ENCODE results near the gene LHPP.

Gene LHPP

GRCh38 chr10:124650263-124650662 lies 188.6 kb downstream of the LHPP start:
- TF ChIP-seq CTCF (conservative IDR thresholded peaks at IDR 0.05; ENCODE audit: low read depth, low read length): no peak
- H3K4me3 ChIP-seq (ENCODE audit: low read depth, low read length): no peak overlapping the region
- no peak for DNase-seq (ENCODE audit: low read depth)

- no peak overlapping the region for H3K4me3 ChIP-seq (ENCODE audit: low read depth, low read length)
- TF ChIP-seq CTCF (conservative IDR thresholded peaks at IDR 0.05; ENCODE audit: low read depth, low read length): no peak
- no peak for DNase-seq (ENCODE audit: low read depth)
These were observed 189.3 kb downstream of the LHPP start for GRCh38 chr10:124650820-124651401.

DNA sequence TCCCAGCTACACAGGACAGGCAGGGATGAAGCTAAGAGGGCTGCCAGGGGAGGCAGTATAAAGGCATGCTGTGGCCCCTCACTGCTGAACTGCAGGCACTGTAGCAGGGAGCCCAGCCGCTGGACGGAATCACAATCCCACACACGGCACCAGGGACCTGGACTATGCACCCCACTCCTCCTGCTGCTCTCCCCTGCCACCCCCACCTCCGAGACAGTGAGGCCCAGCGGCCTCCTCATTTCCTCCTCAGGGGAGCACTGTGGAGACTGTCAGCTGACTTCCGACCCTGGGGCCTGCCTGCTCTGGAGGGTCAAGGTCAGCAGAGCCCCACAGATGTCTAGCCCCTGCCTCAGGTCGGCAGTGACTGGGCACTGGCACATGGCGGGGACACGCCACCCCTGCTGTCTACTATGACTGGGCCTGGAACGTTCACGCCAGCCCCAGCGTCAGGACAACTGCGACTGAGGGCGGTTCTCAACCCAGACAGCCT lies 189.8 kb downstream of the LHPP start:
- no peak for DNase-seq (ENCODE audit: low read depth)
- no peak for TF ChIP-seq CTCF (conservative IDR thresholded peaks at IDR 0.05; ENCODE audit: low read depth, low read length)
- H3K4me3 ChIP-seq (ENCODE audit: low read depth, low read length): no peak overlapping the region

GRCh38 chr10:124652200-124652599 lies 190.6 kb downstream of the LHPP start:
- no peak overlapping the region for H3K4me3 ChIP-seq (ENCODE audit: low read depth, low read length)
- no peak for TF ChIP-seq CTCF (conservative IDR thresholded peaks at IDR 0.05; ENCODE audit: low read depth, low read length)
- no peak for DNase-seq (ENCODE audit: low read depth)

DNA sequence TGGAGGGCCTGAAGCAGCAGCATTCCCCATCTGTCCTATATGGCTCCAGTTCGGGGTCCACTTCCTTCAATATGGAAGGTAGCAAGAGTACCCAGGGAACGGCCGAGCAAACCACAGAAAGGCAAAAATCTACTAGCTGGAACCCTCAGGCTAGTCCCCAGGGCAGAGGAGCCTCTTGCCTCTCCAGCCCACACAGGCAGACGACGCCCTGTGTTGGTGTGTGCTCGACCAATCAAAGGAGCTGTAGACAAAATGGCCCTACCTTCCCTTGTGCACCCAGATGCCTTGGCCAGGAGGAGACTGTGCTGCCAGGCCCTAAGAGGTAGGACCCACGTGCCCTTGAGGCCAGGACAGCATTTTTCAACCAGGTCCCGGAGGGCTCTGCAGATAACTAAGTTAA lies 191.1 kb downstream of the LHPP start:
- TF ChIP-seq CTCF (conservative IDR thresholded peaks at IDR 0.05; ENCODE audit: low read depth, low read length): no peak

DNA sequence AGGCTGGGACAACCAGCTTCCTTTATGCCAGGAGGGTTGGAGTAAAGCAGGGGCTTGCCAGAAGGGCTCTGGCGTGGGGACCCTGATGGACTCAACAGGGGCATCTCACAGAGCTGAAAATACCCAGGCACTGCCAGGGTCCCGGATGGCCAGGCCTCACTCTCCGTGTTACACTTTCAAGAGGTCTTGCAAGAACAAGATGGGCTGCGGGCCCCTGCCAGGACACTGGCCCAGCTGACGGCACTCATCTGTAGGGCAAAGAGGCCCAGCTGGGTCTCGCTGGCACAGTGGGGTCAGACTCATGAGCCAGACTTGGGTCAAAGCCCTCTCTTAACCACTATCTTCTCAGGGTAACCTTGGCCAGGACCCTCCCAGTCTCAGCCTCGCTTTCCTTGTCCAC lies 191.7 kb downstream of the LHPP start:
- no peak for TF ChIP-seq CTCF (conservative IDR thresholded peaks at IDR 0.05; ENCODE audit: low read depth, low read length)
- no peak for DNase-seq (ENCODE audit: low read depth)
- H3K4me3 ChIP-seq (ENCODE audit: low read depth, low read length): no peak overlapping the region

More for the DNA sequence above, 191.1 kb downstream of the LHPP start:
- DNase-seq (ENCODE audit: low read depth): no peak
- H3K4me3 ChIP-seq (ENCODE audit: low read depth, low read length): no peak overlapping the region
